GM19238 (cell line): ENCODE data around the gene MORN1.

Experiments
- DNase-seq: peaks from one replicate; pipeline ENCODE4 v3.0.0; 2011; ENCODE audit warnings: low spot score; ENCODE audit not compliant: insufficient read length

Gene MORN1

DNA sequence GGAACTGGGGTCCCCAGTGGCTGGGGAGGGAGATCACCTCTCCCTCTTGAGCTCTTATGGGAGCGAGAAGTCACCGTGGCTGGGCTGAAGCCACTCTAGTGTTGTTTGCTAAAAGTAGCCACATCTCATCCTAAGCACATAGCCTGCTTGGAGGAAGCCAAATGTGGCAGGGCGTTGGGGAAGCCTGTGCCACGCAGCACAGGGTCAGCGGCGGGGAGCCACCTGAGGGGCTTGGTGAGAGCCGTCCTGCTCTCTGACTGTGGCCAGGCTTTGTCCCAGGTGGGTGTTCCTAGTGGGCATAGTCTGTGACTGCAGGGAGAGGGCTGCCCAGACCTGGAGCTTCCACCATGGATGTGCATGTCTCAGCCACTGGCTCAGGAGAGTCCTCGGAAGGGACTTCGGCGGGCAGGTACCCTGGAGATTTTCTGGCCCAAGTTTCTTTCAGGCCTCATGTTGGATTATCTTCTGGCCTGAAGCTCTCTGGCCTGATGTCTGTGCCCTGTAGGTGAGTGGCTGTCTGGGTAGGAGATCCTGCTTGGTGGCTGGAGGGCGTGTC is 38.9 kb downstream of the MORN1 start:
- DNase-seq: no peak

DNA sequence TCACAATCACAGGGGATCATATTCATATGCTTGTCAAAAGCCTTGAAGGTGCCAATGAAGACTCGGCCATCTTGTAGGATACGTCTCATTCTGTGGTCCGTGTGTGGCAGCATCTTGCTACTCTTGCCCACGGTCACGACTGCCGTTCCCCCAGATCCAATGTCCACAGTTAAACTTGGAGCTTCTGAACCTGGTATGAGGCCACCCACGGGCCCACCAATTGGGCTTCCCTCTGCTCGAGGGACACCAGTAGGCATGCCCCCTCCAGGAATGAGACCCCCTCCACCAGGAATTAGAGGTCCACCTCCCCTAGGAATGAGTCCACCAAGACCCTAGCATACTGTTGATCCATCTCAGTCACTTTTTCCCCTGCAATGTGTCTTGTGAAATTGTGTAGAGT is 39.6 kb downstream of the MORN1 start:
- DNase-seq: no peak

DNA sequence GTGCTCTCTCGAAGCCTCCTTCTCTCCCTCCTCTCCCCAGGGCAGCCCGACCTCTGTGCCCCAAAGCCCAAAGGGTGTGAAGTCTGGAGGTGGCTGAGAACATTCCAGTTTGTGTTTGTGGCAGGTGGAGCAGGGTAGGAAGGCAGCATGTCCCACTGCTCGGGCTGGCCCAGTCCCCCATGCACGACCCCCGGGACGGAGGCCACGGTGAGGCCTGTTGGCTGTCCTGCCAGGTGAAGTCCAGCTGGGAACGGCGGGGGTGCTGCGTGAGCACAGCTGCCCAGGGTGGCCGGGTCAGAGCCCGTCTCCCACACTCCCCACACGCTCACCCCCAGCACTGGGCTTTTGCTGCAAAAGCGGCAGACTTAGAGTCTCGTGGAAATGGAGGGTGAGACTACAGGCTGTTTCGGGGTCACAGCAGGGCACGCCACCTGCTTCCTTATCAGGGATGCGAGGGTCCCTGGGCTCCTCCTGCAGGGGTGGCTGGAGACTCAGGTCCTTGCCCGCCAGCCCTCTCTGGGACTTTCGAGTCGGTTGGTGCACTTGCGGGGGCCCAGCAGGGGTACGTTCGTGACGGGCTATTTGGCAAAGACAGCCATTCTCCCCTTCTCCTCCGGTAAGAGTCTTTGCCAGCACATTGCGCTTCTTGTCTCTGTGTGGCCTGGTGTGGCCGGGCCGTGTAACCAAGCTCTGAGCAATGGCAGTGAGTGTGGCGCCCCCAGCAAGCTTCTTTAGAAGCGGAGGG is 40.3 kb downstream of the MORN1 start:
- DNase-seq: no peak

DNA sequence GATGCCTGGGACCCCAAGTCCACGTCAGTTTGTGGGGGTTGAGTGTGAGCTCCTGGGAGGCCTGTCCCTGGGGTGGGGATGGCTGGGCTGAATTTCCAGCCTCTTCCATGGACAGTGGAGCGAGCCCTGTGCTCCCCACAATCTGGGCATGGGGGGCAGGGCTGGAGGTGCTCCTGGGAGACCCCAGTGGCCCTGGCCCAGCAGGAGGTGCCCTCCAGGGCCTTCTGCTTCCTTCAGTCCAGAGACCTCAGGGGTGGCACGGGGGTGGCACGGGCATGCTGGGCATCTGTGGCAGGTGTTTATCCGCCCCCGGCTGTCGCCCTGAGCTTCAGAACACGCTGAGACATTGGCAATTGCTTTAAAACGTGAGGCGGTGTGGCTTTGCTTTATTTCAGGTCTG is 40.9 kb downstream of the MORN1 start:
- no peak for DNase-seq

DNA sequence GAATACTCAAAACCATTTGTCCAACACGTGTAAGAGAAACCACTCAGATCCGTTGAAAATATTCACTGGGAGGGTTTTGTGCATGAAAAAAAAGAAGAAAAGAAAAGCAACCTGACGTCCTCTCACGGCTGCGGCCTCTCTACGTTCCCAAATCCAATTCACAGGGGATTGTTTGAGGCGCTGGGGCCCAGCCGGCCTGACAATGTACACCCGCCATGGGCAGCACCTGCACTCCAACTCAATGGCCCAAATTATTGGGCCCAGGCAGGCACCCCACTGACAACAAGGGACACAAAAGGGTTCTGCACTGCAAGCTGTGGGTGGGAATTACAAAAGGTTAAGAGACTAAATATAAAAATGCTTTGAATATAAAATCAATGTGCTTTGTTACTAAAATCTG is 41.5 kb downstream of the MORN1 start:
- DNase-seq: no peak

DNA sequence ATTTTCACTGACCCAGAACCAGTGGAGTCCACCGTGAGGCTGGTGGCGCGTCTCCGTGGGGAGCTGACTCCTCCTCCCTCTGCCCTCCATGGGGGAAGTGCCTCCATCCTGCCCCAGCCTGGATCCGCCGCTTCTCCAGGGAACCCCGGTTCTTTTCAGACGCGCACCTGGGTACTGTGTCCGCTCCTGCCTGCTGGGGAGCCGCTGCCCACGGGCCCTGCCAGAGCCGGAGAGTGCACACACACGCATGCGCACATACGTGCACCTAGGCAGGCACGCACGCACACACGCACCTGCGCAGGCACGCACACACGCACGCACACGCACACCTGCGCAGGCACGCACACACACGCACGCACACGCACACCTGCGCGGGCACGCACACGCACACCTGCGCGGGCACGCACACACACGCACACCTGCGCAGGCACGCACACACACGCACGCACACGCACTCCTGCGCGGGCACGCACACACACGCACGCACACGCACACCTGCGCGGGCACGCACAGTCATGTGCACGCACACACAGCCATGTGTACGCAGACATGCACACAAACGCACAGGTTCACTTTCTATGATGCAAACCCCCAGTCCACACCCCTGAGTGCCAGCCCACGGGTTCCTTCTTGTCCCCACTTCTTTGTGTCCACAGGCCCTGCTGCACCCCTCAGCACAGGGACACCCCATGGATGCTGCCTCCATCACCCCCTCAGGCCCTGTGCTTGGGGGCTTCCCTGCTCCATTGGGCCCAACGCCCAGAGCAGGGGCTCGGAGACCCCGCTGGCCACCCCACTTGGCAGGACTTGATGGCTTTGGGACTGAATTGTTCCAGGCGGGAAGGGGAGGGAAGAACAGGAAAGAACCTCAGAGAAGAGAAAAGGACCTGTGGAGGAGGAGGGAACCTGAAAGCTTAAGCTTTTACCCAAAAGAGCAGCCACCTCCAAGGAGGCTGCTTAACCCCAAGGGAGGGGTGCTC is 42.7 kb downstream of the MORN1 start:
- DNase-seq: no peak

DNA sequence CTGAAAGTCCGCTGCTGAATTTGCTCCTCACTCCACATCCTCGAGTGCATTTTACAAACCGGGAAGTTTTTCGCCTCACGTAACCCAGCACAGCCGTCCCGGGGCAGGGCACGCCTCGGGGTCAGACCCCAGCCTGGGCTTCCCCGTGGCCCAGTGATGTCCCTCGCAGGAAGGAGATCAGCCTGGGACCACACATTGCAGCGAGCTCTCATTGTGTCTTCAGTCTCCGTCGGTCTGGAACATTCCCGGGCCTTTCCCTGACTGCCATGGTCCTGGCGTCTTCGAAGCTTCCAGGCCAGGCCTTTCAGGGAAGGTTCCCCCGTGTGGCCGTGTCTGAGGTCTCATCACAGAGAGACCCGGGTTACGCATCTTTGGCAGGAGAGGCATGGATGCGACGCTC is 43.5 kb downstream of the MORN1 start:
- no peak for DNase-seq

DNA sequence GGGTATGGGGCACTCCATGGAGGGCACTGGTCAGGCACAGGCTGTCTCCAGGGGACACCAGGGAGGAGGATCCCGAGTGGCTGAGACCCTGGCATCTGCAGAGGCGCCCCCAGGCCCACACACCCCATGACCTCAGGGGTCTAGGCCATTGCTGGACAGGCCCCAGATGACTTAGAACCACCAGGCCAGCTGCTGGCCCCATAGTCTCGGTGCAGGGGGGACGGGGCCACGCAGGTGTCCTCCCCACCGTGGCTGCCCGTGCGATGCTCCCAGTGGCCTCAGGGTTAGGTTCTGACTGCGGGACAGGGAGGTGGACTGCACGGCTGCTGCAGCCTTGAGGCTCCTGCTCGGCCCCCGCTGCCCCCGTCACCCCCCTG is 44.0 kb downstream of the MORN1 start:
- no peak for DNase-seq

DNA sequence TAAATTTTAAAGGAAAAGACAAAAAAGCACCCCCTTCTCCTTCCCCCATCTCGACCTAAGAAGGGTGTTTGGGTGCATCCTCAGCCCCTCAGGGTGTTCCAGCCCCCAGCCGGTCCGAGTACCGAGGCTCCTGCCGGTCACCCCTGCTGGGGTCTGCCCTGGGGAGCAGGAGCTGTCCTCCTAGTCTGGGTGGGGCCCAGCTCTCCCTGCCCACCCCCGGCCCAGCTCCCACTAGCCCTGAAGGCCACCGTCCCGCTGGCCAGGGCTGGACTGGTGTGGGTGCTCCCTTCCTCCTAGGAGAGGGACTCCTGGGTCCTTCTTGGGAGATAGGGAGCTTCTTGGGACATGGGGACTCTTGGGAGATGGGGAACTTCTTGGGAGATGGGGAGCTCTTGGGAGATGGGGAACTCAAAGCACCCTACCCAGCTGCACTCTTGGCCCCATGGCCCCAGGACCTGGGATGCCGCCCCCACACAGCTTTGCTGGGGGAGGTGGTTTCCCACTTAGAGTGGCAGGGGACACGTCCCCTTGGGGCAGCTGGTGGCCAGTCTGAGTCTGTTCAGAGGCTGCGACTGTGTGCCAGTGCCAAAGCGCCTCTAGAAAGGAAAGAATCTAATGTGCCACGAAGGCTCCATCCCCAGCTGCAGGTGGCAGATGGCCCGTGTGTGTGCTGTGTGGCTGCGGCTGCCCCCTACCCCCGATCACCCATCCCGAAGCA is 44.5 kb downstream of the MORN1 start:
- no peak for DNase-seq

DNA sequence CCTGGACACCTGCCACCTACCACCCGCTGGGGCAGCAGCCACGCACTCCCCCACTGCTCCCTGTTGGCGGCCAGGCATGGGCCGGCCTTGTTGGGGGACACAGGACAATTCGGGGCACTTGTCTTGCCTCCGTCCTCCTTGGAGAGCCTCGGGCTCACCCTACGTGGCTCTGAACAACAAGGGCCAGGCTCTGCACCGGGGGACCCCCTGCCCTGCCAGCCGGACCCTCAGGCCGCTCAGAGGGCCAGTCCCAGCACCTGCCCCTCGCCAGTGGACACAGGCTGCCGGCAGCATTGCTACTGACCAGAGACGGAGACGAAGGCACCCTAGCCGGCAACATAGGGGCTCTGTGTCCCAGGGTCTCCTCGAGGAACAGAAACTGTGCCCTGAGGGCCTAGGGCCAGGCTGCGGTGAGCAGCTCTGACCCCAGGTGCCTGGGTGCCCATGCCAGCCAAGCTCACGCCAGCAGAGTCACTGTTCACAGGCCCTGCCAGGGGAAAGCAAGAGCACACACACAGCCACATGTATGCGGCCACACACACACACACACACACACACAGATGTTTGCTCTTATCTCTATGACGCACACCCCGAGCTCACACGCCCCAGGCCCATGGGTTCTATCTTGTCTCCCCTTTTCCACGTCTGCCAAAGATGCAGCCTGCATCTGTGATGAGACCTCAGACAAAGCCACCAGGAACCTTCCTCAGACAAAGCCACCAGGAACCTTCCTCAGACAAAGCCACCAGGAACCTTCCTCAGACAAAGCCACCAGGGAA is 45.9 kb downstream of the MORN1 start:
- DNase-seq: no peak

DNA sequence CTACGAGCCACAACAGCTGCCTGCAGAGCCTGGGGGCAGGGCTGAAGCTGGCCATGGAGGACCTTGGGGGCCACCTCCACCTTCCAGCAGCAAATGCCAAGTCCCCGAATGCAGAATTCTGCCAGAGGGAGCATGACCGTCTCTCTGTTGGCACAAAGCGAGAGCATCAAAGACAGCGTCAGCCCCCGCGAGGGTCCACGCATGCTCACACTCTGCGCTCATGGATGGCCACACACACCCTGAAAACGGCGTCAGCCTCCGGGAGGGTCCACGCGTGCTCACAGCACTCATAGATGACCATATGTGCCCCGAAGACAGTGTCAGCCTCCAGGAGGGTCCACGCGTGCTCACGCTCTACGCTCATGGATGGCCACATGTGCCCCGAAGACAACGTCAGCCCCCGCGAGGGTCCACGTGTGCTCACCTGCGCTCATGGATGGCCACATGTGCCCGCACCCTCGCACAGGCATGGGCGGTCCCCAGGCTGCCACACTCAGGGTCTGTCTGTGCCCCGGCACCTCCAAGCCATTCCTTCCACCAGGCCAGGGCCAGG is 46.5 kb downstream of the MORN1 start:
- DNase-seq: no peak

DNA sequence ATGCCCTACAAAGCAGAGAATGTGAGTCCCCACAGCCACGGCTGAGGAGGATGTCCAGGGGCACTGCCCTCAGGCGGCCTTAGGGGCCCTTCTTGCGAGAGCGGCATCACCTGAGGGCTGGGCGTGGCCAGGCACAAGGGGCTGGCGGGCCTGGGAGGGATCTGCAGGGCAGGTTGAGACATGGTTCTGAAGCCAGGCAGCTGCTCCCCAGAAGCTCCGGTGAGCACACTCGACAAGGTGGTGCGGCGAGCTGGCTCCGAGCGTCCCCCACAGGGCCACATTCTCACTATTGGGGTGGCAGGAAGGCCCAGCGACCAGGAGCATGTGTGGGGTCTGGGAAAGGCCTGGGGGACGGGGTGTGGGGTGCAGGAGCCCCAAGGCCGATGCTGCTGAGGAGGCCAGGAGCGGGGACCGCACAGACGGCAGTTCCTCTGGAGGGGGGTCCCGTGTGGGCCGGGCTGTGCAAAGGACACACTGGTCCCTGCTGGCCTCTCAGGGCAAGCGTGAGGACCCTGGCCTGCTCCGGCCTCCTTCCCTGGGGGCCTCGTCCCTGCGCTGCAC is 47.2 kb downstream of the MORN1 start:
- DNase-seq: no peak

DNA sequence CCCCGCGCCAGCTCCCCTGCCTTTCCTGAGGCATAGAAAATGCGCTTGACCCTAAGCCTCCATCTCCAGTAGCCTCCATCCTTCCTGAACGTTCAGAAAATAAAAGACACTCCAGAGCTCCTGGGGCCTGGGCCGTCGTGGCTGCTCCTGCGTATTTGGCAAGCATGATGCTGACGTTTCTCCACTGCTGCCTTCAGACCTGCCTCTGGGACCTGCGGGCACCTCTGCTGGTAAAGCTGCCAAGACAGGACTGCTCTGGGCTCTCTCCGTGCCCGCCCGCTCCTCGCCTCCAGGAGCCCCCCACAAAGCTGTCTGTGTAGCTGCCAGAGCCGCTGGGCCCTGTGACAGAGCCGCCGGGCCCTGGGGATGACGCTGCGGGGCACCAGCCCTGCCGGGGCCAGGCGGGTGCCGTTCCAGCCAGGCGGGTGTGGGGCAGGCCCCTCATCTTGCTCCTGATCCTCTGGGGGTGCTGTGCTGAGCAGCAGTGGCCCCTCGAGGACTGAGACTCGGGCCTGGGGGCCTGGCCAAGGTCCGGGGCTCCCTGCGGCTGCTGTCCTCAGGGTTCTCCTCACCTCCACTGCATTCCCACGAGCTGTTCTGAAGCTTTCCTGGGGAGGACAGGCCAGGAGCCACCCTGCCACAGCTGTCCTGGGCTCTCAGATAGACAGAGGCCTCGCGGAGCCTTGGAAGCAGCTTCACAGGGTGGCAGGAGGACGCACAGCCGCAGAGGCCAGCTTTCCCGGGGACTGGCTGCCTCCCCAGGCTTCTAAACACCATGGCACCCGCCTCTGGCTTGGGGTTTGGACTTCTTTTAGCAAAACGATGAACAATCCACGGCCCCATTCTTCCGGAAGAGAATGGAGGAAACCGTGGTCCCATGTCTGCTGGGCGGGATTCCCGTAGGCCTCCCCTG is 48.1 kb downstream of the MORN1 start:
- no peak for DNase-seq

DNA sequence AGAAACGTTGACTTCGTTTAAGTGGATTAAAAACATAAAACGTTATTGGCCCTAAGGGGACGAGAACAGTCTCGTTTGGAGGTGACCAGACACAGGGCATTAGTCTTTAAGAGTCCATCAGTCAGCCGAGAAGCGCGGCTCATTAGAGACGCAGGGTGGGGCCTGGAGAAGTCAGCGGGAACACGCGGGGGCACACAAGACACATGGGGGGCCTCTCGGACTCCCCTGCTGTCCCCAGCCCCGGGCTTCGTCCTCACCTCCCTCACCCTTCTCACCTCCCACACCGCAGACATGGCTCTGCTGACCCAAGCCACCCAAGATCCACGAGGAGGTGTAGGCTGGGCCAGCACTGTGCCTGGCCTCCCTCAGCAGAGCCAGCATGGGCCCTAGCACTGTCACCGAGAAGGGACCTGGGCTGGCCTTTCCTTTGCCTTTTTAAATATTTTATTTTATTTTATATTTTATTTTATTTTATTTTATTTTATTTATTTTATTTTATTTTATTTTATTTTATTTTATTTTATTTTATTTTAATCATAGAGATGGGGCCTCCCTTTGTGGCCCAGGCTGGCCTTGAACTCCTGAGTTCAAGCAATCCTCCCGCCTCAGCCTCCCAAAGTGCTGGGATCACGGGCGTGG is 48.9 kb downstream of the MORN1 start:
- no peak for DNase-seq

DNA sequence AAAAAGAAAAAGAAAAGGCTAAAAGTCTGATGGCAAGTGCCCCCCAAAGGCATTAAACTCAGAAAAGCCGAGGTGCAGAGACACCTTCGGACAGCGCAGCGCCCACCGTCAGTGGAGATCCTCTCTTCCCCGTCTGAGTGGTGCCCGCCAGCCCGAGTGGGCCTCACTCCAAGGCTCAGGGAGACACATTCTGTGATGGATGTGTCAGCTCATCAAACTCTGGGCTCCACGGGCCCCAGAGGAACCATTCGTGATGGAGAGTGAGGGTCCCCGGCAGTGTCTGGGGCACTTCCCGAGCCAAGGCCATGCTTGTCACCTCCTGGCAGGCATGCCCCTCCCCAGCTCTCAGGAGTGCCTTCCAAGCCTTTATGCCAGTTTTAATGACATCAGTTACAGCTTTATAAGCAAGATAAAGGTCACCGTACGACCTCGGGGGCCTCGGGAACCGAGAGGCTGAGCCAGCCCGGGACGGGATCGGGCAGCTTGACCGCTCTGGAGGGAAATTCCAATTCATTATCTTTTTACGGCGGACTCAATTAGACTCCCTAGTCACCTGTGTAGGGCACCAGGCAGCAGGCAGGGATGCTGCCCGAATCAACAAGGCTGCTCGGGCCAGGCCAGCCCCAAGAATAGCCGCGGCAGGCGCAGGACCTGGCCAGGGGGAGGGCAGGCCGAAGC is 49.5 kb downstream of the MORN1 start:
- DNase-seq: no peak

DNA sequence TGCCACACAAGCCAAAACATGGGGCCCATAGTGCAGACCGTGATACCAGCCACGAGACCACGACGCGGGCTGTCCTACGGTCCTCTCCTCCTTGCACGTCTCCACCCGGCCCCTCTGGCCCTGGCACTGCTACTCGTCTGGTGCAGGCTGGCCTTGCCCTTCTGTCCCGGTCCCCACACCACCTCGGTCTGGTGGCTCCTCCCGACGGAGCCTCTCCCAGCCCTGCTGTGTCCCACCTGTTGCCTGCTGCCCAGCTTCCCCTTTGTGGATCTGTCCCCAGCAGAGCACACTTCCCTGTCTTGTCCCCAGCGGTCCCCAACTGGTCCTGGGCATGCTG is 50.5 kb downstream of the MORN1 start:
- DNase-seq: no peak

DNA sequence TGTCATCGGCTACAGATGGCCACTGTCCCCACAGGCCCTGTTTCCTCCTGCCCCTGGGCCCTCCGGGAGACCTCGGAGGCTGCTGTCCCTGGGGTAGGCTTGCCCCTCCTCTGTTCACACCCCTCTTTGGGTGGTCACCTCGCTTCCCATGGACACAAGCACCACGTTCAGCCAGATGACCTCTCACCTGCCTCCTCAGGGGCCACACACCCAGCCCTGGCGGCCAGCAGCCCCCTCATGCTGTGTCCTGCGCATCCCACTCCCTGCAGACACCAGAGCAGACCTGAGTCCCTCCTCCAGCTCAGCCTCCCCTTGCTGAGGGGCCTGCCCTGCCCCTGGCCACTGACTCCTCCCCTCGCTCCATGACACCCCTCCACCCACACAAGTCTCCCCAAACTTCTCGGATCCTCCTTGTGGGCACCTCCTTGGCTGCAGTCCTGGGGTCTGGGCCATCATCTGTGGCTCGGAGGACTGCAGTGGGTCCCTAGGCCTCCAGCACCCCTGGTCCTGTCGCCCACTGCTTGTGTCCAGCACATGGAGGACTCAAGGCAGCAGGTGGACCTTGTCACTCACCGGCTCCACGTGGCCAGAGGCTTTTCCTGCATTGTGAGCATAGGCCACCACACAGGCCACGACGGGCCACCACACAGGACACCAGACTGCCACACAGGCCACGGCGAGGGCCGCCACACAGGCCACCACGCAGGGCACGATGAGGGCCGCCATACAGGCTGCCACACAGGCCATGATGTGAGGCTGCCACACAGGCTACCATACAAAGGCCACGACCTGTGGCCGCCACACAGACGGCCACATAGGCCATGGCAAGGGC is 51.1 kb downstream of the MORN1 start:
- DNase-seq: no peak
